GM21737 (cell line): Measurements from ENCODE around the gene FGR.
"Not testable (repeated sequence)": the region's sequence is repeated elsewhere in the genome, so short reads cannot be mapped to it uniquely, and the experiment has no call there.

Experiments used
- ATAC-seq: cut with Tn5 transposase; IDR thresholded peaks from one replicate; pipeline ENCODE4 v1.9.1; 2021; ENCODE audit warnings: mild to moderate bottlenecking, moderate library complexity; ENCODE audit not compliant: unreplicated experiment

The FGR gene

DNA sequence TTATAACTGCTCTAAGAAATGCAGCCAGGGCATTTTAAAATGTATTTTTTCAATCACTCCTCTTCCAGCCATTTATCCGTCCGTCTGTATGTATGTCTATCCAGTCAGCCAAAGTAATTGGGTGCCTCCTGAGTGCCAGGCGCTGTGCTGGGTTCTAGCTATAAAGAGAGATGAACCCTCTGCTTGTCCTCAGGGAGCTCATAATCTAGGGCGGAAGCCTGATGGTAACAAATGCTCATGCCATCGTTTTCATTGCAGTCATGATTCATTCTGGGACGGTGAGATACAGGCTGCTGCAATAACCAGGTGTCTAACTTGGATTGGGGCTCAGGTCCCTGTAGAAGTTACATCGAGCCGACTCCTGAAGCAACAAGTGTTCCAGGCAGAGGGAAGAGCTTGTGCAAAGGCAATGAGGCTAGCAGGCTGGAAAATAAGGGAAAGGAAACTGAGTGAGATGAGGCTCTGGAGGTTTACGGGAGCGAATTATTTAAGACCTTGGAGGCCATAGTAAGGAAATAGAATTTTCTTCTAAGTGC is 25.4 kb upstream of the FGR start:
- no peak for ATAC-seq

DNA sequence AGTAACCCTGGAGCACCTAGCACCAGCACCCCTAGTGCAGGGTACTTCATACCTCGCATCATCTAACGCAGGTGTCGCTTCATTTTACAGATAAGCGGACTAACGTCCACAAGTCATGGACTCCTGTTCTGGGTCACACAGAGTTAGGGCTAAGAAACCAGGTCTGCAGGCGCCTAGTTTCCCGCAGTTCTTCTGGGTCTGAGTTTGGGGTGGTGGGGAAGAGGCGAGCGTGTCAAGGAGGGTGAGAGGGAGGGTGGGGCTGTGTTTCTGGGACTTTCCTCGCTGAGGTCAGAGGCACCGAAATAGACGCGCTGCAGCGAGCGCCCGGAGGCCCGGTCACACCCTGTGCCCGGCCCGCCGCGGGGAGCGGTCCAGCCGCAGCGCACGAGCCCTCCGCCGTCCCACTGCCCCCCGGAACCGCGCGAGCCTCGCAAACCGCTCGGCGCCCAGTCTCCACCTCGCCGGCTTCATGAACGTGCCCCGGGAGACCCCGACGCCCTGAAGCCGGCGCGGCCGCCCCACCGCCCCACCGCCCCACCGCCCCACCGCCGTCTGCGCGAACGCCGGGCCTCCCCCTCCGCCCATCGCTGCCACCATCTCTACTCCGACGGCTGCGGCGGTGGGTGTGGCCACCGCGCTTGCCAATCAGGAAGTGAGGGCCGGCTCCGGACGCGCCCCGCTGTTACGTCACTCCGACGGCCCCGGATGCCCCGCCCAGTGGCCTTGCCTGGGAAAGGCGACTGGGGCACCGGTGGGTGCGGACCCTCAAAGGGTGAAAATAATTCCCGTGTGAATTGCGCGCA is 24.7 kb upstream of the FGR start:
- peak; percentile 48 for ATAC-seq

DNA sequence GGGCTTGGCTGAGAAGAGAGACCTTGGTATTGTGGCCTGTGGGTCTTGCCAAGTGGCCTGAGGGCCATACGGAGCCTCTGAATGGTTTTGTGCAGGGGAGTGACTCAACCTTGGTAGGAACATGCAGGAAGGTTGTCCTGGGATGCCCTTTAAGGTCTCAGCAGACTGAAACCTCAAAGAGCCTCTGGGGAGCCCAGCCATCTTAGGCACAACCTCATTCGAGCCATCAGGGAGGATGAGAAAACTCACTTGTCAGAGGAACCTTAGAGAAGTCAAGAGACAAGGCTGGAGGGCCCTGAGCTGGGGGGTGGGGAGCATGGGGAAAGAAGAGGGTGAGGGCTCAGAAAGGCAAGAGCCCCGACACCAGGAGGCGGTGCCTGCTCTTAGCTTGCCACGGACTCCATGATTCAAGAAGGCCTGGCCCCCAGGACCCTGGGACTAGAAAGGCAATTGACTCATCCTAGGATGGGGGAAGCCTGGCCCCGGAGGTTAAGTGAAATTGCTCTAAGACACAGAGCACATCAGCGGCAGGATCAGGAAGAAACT is 24.0 kb upstream of the FGR start:
- peak; percentile 12 for ATAC-seq

DNA sequence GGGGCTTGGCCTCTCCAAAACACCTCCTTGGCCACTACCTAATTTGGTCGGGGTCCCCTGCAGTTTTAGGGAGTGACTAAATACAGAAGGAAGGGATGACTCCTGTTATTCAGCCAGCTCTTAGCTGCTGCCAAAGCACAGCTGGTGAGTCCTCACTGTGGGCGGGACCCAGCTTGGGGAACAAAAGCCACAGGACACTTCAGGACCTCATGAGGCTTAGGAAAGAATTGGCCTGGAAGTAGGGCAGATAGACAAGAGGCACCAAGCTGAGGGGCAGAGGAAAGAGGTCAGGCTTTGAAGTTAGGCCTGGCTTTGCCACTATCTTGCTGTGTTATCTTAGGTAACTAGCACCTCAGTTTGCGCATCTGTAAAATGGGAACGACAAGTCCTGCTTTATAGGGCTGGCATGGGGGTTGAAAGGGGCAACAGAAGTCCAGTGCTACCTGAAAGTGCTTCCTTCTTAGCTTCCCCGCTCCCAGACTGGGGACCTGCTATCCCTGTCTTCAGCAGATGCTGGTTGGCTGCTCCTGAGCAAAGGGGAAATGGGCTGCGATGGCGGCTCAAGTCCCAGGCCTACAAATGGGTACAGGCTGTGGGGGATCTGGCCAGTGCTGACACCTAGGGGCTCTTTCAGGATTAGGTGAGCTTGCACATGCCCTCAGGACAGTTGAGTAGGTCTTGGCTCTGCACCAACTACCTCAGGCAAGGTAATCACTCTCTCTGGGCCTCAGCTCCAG is 21.3 kb upstream of the FGR start:
- no peak for ATAC-seq

DNA sequence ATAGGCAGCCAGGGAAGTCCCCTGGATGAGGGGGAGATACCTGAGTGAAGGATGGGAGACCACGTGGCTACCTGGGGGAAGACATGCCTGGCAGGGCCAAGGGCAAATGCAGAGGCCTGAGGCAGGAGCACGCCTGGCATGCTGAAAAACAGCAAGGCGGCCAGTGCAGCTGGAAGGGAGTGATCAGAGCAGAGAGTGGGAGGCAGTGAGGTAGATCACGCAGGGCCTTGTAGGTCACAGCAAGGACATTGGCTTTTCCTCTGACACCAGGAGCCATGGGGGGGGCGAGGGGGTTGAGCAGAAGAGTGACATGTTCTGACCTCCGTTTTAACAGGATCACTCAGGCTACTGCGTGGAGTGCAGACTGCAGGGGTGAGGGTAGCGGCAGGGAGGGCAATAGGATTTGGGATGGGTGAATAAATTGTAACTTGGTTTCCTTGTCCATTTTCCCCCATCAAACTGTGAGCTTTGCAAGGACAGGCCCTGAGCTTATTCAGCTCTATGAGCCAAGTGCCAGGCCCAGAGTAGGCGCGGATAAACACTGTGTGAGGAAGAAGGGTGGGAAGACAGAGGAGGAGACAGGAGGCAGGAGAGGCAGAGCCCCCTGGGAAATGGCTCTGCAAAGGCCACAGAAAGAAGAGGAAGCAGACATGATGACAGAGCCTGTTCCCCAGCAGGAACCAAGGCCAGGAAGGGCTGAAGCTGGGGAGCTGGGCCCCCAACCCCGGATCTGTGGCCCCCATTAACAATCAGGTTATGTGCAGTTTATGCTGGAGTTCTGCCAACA is 20.4 kb upstream of the FGR start:
- ATAC-seq, result no peak

DNA sequence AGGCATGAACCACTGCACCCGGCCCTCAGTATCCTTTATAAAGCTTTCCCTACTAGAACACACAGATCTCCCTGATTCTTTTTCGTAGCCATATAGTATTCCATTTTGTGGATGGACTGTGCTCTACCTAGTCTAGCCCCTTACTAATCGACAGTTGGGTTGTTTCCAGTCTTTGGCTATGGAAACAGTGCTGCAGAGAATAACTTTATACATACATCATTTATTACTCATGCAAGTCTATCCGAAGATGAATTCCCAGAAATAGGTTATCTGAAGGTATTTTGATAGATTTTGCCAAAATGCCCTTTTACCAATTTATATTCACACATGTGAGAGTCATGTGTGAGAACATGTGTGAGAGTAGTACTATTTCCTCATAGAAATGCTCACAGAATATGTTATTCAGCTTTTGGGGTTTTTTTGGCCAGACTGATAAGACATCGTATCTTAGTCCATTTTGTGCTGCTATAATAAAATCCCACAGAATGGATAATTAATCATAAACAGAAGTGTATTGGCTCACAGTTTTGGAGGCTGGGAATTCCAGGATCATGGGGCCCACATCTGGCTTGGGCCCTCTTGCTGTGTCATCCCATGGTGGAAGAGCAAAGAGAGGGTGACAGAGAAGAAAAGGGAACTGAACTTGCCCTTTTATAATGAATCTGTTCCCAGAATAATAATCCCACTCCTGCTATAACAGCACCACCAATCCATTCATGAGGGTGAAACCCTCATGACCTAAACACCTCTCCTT is 17.3 kb upstream of the FGR start:
- no peak for ATAC-seq

DNA sequence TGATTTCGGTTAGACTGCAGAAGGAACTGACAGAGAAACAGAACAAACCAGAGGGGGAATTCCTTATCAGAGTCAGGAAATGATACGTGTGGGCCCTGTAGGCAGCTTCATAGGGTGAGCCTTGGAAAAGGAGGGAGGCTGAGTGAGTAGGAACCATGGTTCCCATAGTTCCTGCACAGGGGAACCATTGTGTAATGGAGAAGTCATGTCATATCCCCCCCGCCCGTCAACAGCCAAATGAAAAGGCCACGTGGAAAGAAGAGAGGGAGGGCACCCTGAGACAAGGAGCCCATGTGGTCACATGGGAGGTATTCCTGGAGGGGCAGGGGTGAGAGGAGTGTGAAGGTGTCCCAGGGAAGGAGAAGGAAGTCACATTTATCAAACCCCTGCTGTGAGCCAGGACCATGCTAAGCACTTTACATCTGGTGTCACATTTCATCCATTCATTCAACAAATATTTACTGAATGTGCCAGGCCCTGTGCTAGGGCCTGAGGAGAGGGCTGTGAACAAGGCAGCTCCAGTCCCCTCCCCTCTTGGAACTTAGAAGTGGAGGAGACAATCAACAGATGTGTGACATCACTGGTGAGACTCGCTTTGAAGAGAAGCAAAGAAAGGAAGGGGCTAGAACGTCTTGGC is 15.7 kb upstream of the FGR start:
- no peak for ATAC-seq

DNA sequence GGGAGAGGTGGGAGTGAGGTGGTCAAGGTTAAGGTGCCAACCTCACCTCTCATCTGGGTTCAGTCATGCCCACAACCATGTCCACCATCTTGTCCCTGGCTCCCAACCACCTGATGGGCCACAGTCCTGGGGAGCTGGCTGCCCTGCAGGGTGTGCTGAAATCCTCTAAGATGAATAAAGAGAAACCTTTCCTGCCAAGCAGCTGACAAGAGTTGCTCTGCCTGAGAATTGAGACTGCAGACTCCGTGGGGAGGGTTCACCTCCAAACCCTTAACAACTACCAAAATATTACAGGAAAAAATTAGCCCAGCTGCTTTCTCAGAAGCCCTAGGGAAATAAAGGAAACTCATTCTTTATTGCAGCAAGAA is 15.2 kb upstream of the FGR start:
- no peak for ATAC-seq

DNA sequence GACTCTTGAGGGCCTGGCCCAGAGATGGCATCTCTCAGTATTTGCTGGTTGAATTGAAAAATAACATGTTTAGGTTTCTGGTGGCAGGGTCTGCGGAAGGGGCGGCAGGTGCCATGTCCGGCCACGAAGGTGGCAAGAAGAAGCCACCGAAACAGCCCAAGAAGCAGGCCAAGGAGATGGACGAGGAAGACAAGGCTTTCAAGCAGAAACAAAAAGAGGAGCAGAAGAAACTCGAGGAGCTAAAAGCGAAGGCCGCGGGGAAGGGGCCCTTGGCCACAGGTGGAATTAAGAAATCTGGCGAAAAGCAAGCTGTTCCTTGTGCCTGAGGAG is 14.3 kb upstream of the FGR start:
- ATAC-seq, result no peak

DNA sequence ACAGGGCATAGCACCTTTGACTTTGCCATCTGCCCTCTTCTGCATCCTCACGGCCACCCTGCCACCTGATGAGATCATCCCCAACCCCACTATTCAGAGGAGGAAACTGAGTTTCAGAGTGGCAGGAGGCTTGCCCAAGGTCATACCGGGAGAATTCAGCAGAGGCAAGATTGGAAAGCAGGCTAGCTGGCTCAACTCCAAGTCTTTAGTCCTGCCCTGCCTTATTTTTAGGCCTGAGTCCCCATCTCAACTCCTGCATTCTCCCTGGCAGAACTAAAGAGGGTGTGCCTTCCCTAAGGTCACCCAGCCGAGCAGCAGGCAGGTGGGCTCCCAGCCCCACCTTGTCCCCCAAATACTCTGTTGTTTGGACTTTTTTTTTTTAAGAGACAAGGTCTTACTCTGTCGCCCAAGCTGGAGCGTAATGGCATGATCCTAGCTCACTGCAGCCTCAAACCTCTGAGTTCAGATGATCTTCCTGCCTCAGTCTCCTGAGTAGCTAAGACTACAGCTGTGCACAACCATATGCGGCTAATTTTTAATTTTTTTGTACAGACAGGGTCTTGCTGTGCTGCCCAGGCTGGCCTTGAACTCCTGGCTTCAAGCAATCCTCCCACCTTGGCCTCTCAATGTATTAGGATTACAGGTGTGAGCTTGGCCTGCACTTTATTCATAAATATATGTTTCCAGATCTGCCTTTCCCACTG is 13.8 kb upstream of the FGR start:
- no peak for ATAC-seq

DNA sequence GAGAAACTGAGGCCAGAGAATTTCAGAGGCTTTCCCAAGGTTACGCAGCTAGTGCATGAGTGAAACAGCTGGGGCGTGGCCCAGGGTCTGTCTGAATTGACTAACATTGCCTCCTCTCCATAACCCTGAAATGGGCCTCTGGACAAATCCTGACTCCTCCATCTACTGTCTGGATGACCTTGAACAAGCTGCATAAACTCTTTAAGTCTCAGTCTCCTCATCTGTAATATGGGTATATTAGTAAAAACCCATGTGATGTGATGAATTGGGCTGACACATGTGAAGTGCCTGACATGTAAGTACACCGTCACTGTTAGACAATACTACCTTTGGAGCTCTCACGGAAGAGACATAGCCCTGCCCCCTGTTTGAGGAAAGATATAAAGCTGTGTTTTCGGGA is 12.3 kb upstream of the FGR start:
- no peak for ATAC-seq

DNA sequence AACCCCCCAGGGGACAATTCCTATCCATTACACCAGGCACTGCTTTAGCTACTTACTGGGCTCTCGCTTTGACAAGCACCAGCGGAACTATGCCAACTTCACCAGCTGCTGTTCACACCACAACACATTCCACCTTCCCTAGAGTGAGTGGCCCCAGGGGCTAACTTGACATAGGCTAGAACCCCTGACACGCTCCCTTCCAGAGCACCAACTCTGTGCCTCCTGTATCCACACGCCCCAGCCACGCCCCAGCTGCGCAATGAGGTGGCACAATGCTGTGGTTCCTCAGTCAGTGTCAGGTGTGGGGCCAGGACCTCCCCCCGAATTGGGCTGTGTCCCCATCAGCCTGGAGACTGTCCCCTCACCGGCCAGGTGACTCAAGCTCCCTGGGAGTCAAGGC is 11.7 kb upstream of the FGR start:
- ATAC-seq, result no peak

DNA sequence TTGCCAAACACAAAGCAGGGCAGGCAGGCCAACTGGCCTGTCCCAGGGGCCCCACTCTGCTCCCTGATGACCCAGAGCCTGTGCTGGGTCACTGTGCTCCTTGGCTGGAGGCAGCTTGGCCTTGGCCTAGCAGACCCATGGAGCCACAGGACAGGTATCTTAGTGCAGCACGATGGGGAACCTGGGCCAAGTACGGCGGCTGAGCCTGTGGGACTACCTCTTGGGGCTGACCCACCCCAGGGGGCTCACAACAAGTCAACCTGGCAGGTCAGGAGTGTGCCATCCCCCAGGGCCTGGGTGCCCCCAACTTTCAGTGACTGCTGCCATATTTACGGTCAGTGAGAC is 10.1 kb upstream of the FGR start:
- no peak for ATAC-seq

DNA sequence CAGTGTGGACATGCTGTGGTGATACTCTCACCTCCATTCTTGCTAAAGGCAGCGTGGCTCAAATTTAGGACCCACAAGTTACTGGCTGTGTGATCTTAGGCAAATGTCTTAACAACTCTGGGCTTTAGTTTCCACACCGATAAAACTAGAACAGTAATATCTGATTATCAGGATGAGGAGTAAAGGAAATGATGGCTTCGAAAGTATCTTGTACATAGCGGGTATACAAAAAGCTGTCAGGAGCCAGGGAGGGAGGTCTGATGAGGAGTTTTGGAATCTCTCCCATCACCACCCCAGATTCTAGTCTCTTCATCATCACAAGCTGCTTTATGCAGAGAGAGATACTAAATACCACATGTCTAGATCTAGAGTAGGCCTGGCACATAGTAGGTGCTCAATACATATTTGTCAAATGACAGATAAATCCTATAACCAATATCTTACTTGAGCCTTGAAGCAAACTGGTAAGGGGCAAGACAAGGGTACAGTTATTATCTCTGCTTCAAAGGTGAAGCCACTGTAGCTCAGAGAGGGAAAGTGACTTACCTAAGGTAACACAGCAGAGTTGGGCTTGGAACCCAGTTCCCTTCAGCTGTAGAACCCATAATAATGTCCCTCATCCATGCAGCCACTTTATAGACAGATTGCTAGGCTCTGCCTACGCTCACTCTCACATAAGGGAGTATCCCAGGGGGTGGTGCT is 9.5 kb upstream of the FGR start:
- ATAC-seq, result no peak

DNA sequence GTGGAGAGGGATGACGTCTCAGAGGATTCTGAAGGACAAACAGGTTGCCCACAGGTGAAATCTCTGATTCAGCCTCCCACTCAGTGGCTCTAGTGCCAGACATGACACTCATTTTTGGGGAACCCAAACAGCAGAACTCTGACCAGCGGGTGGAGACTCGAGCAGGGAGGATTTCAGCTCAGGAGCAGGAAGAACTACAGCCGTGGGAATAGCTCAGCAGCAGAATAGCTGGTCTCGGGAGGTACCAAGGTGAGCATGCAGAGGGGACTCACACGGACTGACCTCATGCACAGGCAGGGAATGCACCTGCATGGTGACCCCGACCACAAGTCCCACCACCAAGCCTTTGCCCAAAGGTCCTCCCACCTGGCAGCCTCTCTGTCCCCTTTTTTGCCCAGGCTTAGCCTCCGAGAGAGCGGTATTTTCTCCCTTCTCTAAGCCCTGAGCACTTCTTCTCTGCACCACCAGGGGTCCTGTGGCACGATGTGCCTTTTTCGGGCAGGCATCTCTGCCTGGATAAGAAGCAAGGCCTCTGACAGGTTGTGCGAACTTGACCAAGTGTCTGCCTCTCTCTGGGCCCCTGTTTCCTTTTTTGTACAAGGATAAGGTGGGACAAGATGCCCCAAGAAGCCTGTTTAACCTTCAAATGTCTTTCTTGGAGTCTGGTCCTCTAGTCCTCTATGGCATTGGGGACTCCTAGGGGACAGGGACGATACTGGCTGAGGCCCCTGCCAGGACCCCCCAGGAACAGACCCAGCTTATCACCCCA is 8.8 kb upstream of the FGR start:
- ATAC-seq, result peak; percentile 71

DNA sequence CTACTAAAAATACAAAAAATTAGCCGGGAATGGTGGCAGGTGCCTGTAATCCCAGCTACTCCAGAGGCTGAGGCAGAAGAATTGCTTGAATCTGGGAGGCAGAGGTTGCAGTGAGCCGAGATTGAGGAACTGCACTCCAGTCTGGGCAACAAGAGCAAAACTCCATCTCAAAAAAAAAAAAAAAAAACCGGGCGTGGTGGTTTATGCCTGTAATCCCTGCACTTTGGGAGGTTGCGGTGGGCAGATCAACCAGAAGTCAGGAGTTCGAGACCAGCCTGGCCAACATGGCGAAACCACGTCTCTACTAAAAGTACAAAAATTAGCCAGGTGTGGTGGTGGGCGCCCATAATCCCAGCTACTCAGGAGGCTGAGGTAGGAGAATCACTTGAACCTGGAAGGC is 5.5 kb upstream of the FGR start:
- ATAC-seq, result not testable (repeated sequence)

DNA sequence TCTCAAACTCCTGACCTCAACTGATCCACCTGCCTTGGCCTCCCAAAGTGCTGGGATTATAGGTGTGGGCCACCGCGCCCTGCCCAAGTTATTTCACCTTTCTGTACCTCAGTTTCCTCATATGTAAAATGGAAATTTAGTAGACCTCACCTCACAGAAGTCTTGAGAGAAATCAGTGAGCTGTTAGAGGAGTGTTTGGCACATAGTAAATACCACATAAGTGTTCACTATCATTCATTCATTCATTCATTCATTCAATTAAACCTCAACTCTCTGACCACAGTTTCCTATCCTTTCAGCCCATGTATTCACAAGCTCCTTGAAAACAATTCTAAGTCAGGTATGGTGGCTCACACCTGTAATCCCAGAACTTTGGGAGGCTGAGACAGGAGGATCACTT is 3.8 kb upstream of the FGR start:
- ATAC-seq, result no peak

DNA sequence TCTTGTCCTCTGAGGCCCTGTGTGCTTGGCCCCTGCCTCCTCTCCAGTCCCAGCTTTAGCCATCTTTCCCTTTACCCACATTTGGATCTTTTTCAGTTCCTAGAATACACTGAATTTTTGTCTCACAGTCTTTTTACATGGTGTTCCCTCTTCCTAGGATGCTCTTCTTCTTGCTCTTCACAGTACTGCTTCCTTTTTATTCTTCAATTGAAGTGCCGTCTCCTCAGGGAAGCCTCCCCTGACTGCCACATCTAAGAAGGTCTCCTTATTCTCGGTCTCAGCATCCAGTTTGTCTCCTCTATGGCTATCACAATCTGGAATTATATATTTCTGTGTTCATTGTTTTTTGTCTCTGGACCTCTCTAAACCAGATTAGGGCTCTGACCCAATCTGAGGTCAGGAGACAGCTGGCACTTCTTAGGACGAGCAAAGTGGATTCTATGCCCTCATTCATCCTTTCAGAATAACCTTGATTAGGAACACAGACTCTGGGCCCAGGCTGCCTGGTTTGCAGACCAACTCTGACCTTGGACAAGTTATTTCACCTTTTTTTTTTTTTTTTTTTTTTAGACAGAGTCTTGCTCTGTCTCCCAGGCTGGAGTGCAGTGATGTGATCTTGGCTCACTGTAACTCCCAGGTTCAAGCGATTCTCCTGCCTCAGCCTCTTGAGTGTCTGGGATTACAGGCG is 3.2 kb upstream of the FGR start:
- no peak for ATAC-seq
